HepG2 (cell line): Measurements from ENCODE around the gene ATP2B2. TPM values are rescaled to one million over a fixed set of nuclear protein-coding genes. Genes with fewer than 3 reads are reported as not detected.

Experiments
- ATAC-seq: fragments of 200-7000 bp; cut with Tn5 transposase; 3 replicates; pipeline ENCODE4 v1.9.1; 2020; ENCODE audit warnings: mild to moderate bottlenecking, moderate library complexity
- BruUV-seq: library from RNA; stranded (reverse); fragments of 400-500 nt; replicated peaks from 2 replicates; lab custom pipeline; 2021; lab: Mats Ljungman, UMichigan
- CTCF ChIA-PET: fragments of 300-600 bp; formaldehyde crosslinking; extraction: SDS; loops from one replicate; lab custom pipeline; 2021; ENCODE audit warnings: low total read pairs, inconsistent platforms, low intra/inter-chr PET ratio; lab: Yijun Ruan, JAX
- POLR2A ChIA-PET: fragments of 350-600 bp; sonication (Branson Sonifier 250); formaldehyde crosslinking; loops from one replicate; lab custom pipeline; 2020; ENCODE audit warnings: antibody characterized with exemption, inconsistent platforms; lab: Yijun Ruan, JAX
- DNase-seq: peaks from one replicate; pipeline ENCODE4 v3.0.0-alpha.2; 2015; ENCODE audit warnings: low spot score
- FAIRE-seq: peaks from 3 replicates; lab custom pipeline; 2011; peaks lifted over from hg19 to GRCh38; lab: Jason Lieb, UNC
- H2AFZ ChIP-seq: one replicate; pipeline ENCODE4 v1.6.1; 2011; ENCODE audit warnings: low read length, inconsistent platforms
- H3K27ac ChIP-seq: fragments of 300-600 bp; 3 replicates; pipeline ENCODE4 v1.8.0; 2011; ENCODE audit warnings: mixed run types, mild to moderate bottlenecking, mixed read lengths, low read length, inconsistent platforms; ENCODE audit not compliant: insufficient read depth; ENCODE audit errors: extremely low read length
- H3K27me3 ChIP-seq, 2 experiments: fragments of 200-600 bp in 1 of 2; 2 replicates in 1 of 2; 3 replicates in 1 of 2; pipeline versions ENCODE4 v1.6.0 to v1.8.0; 2011; ENCODE audit warnings: low read length in 2 of 2, mild to moderate bottlenecking in 2 of 2, moderate library complexity in 2 of 2, inconsistent platforms in 1 of 2; ENCODE audit not compliant: insufficient read depth in 2 of 2, control insufficient read depth in 1 of 2
- H3K36me3 ChIP-seq, 2 experiments: fragments of 200-600 bp in 1 of 2; replicated peaks in 1 of 2; 2 replicates in 1 of 2; 3 replicates in 1 of 2; pipeline versions ENCODE4 v1.5.1 to v1.8.0; 2011; ENCODE audit warnings: low read length in 2 of 2, inconsistent platforms in 1 of 2; ENCODE audit not compliant: insufficient read depth in 2 of 2, control insufficient read depth in 1 of 2
- H3K4me1 ChIP-seq: 2 replicates; pipeline ENCODE4 v1.5.1; 2012; ENCODE audit warnings: low read length, inconsistent platforms; ENCODE audit not compliant: insufficient read depth
- H3K4me2 ChIP-seq: 2 replicates; pipeline ENCODE4 v1.6.0; 2011; ENCODE audit warnings: low read depth, low read length, inconsistent platforms
- H3K4me3 ChIP-seq, 3 experiments: fragments of 200-600 bp in 1 of 3; sonication (generic), shearing (Covaris generic) in 1 of 3; replicated peaks in 1 of 3; 2 replicates each; pipeline ENCODE4 v1.5.1; 2011 to 2016; ENCODE audit warnings: low read length in 3 of 3, inconsistent platforms in 2 of 3, low read depth in 2 of 3, mild to moderate bottlenecking in 2 of 3, control low read depth in 1 of 3, mixed read lengths in 1 of 3; ENCODE audit not compliant: insufficient read depth in 1 of 3
- H3K79me2 ChIP-seq: one replicate; pipeline ENCODE4 v1.6.1; 2011; ENCODE audit warnings: low read length, inconsistent platforms; ENCODE audit not compliant: insufficient read depth
- H3K9ac ChIP-seq: 2 replicates; pipeline ENCODE4 v1.6.0; 2011; ENCODE audit warnings: mild to moderate bottlenecking, low read depth, low read length, inconsistent platforms; ENCODE audit not compliant: insufficient read depth
- H3K9me3 ChIP-seq: 2 replicates; pipeline ENCODE4 v1.5.1; 2012; ENCODE audit warnings: mild to moderate bottlenecking, low read length
- H4K20me1 ChIP-seq: 2 replicates; pipeline ENCODE4 v1.6.0; 2011; ENCODE audit warnings: inconsistent platforms, mild to moderate bottlenecking, low read length, moderate library complexity; ENCODE audit not compliant: insufficient read depth
- HDAC6 ChIP-seq: fragments of 200-600 bp; sonication (generic); IDR thresholded peaks from 2 replicates; pipeline ENCODE4 v1.7.0; 2017; ENCODE audit warnings: mild to moderate bottlenecking, antibody characterized with exemption, low read length, low read depth
- HNF4G ChIP-seq, 2 experiments: sonication (generic) in 1 of 2; formaldehyde crosslinking in 1 of 2; IDR thresholded peaks; 2 replicates each; pipeline versions ENCODE4 v1.4.0 to v1.6.1; 2011 to 2020; ENCODE audit warnings: borderline replicate concordance in 2 of 2, low read depth in 2 of 2, mild to moderate bottlenecking in 2 of 2, low read length in 1 of 2, missing genetic modification reagents in 1 of 2, moderate library complexity in 1 of 2
- MAX ChIP-seq: IDR thresholded peaks from 2 replicates; pipeline ENCODE4 v1.6.1; 2012; ENCODE audit warnings: inconsistent platforms
- MBD4 ChIP-seq: IDR thresholded peaks from 2 replicates; pipeline ENCODE4 v1.6.1; 2012; ENCODE audit warnings: low read length, inconsistent platforms, borderline replicate concordance
- MYC ChIP-seq: sonication (generic); formaldehyde crosslinking; IDR thresholded peaks from 2 replicates; pipeline ENCODE4 v1.9.0; 2021; ENCODE audit warnings: missing genetic modification reagents, borderline replicate concordance
- PLSCR1 ChIP-seq: sonication (generic); formaldehyde crosslinking; IDR thresholded peaks from 2 replicates; pipeline ENCODE4 v1.5.0; 2020; ENCODE audit warnings: missing genetic modification reagents, mild to moderate bottlenecking, borderline replicate concordance
- POGK ChIP-seq: sonication (generic); formaldehyde crosslinking; conservative IDR thresholded peaks from 2 replicates; pipeline ENCODE4 v1.8.0; 2022; ENCODE audit warnings: mild to moderate bottlenecking, moderate library complexity, missing genetic modification reagents
- POLR2A ChIP-seq, 2 experiments: IDR thresholded peaks; 2 replicates each; pipeline ENCODE4 v1.6.1; 2011; ENCODE audit warnings: low read depth in 2 of 2, low read length in 2 of 2, mild to moderate bottlenecking in 1 of 2, moderate library complexity in 1 of 2; ENCODE audit not compliant: insufficient read depth in 1 of 2
- ZFP91 ChIP-seq: sonication (generic); formaldehyde crosslinking; IDR thresholded peaks from 2 replicates; pipeline ENCODE4 v1.9.0; 2022; ENCODE audit warnings: missing genetic modification reagents, mild to moderate bottlenecking, borderline replicate concordance
- ZFY ChIP-seq: sonication (generic); formaldehyde crosslinking; IDR thresholded peaks from 2 replicates; pipeline ENCODE4 v1.4.0; 2020; ENCODE audit warnings: missing genetic modification reagents
- ZNF230 ChIP-seq: sonication (generic); formaldehyde crosslinking; IDR thresholded peaks from 2 replicates; pipeline ENCODE4 v1.4.0; 2020; ENCODE audit warnings: mild to moderate bottlenecking, missing genetic modification reagents
- ZNF260 ChIP-seq: sonication (generic); formaldehyde crosslinking; IDR thresholded peaks from 2 replicates; pipeline ENCODE4 v1.4.0; 2020; ENCODE audit warnings: missing genetic modification reagents, low read depth, mild to moderate bottlenecking, borderline replicate concordance
- ZNF264 ChIP-seq: sonication (generic); formaldehyde crosslinking; IDR thresholded peaks from 2 replicates; pipeline ENCODE4 v1.4.0; 2020; ENCODE audit warnings: missing genetic modification reagents
- ZNF337 ChIP-seq: sonication (generic); formaldehyde crosslinking; IDR thresholded peaks from 2 replicates; pipeline ENCODE4 v1.5.1; 2020; ENCODE audit warnings: missing genetic modification reagents, low read depth, mild to moderate bottlenecking, borderline replicate concordance
- ZNF432 ChIP-seq: sonication (generic); formaldehyde crosslinking; IDR thresholded peaks from 2 replicates; pipeline ENCODE4 v1.5.0; 2020; ENCODE audit warnings: missing genetic modification reagents, mild to moderate bottlenecking, borderline replicate concordance
- ZNF552 ChIP-seq: sonication (generic); formaldehyde crosslinking; IDR thresholded peaks from 2 replicates; pipeline ENCODE4 v1.9.0; 2022; ENCODE audit warnings: missing genetic modification reagents, mild to moderate bottlenecking, borderline replicate concordance
- ZNF607 ChIP-seq: sonication (generic); formaldehyde crosslinking; IDR thresholded peaks from 2 replicates; pipeline ENCODE4 v1.5.1; 2020; ENCODE audit warnings: missing genetic modification reagents, mild to moderate bottlenecking, borderline replicate concordance
- ZNF615 ChIP-seq: sonication (generic); formaldehyde crosslinking; IDR thresholded peaks from 2 replicates; pipeline ENCODE4 v1.5.0; 2020; ENCODE audit warnings: mild to moderate bottlenecking, missing genetic modification reagents, borderline replicate concordance
- ZSCAN22 ChIP-seq: sonication (generic); formaldehyde crosslinking; IDR thresholded peaks from 2 replicates; pipeline ENCODE4 v1.4.0; 2020; ENCODE audit warnings: mild to moderate bottlenecking, missing genetic modification reagents
- WGBS: methylation state at CpG from one replicate; pipeline ENCODE4 v1.1.6; 2017; ENCODE audit warnings: low lambda C conversion rate; 5-methylcytosine and 5-hydroxymethylcytosine counted together
- in situ Hi-C: cut with HindIII; loops from 2 replicates; pipeline ENCODE4 v1.10.0; 2017; ENCODE audit warnings: low pct_unique_long_range_greater_than_20kb; ENCODE audit not compliant: extremely low pct_ligation_motif_present
- intact Hi-C: fragments of 100-400 bp; cut with micrococcal nuclease; formaldehyde crosslinking; loops from one replicate; pipeline ENCODE4 v1.10.0; 2022; ENCODE audit not compliant: unreplicated experiment
- polyA plus RNA-seq, 8 experiments: library from polyadenylated mRNA; depleted of rRNA in 3 of 8; stranded (reverse) in 7 of 8; unstranded in 1 of 8; fragments of >200 nt; fragmentation: Illumina TruSeq in 4 of 8; extraction: Trizol in 4 of 8; gene quantifications; 2 replicates each; pipeline versions ENCODE4 v1.2.1 to v1.2.3, GENCODE V29; 2011 to 2016; ENCODE audit warnings: low read depth in 4 of 8, missing spikeins in 1 of 8, mixed read lengths in 1 of 8; ENCODE audit not compliant: insufficient read depth in 1 of 8
- total RNA-seq, 5 experiments: library from RNA; depleted of rRNA; stranded (reverse); fragments of >200 nt; fragmentation: Illumina TruSeq; extraction: Trizol; gene quantifications; 2 replicates each; pipeline ENCODE4 v1.2.3, GENCODE V29; 2016; ENCODE audit warnings: low read depth in 1 of 5

The ATP2B2 gene
- total and polyA plus RNA-seq, 2 of the 13 experiments (the other 11 are each of a cell fraction or from before 2014, with no cell fraction given): 1.5 to 2.3 TPM

- Histone ChIP-seq H3K36me3 (no peaks in the 10 kb centered on the region), H3K4me1 (no peaks in the 10 kb centered on the region), H3K9me3 (no peaks in the 10 kb centered on the region), H3K9ac (no peak overlapping the region), H3K27ac (no peak overlapping the region), H4K20me1 (peaks cover 5% of the 10 kb centered on the region; the same call in 1 of the 2 replicates), H3K4me2 (no peak overlapping the region), H3K4me3 (no peak overlapping the region), H3K79me2 (no peaks in the 10 kb centered on the region), H3K27me3 (no peaks in the 10 kb centered on the region), H2AFZ (no peak overlapping the region)
- WGBS: 48% methylated on average over 5 of the region's 5 CpGs
- ChIA-PET POLR2A (no interaction called here), CTCF (no interaction called here)
- BruUV-seq: no TSS peak
- FAIRE-seq (no peak), DNase-seq (peak; percentile 73), ATAC-seq (peak; percentile 83)
- in situ Hi-C loops (no loop called here), intact Hi-C loops (no loop called here)
- no peak for TF ChIP-seq ZSCAN22 (CRISPR knock-in tag)
- TF ChIP-seq POGK (CRISPR knock-in tag): peak; percentile 86; the same call in 1 of the 2 replicates
- peak; percentile 64; the same call in 1 of the 2 replicates for TF ChIP-seq ZNF432 (CRISPR knock-in tag)
- peak; percentile 95; the same call in 1 of the 2 replicates for TF ChIP-seq ZNF552
- TF ChIP-seq MBD4: no peak
- TF ChIP-seq MYC (CRISPR knock-in tag): peak; percentile 67
- TF ChIP-seq ZNF260: no peak
- TF ChIP-seq HDAC6: no peak
- peak; percentile 58 for TF ChIP-seq ZFY (CRISPR knock-in tag)
- TF ChIP-seq ZNF264 (CRISPR knock-in tag): peak; percentile 96
- TF ChIP-seq PLSCR1: peak; percentile 97; the same call in 1 of the 2 replicates
- peak; percentile 93 for TF ChIP-seq MAX
- no peak for TF ChIP-seq POLR2A (IDR thresholded peaks at IDR 0.05; ENCODE audit: insufficient read depth in 1 of 2, low read depth in 2 of 2, low read length in 2 of 2)
- TF ChIP-seq ZNF615 (CRISPR knock-in tag): peak; percentile 73; the same call in 1 of the 2 replicates
- TF ChIP-seq ZFP91 (CRISPR knock-in tag): peak; percentile 55; the same call in 1 of the 2 replicates
- TF ChIP-seq ZNF607 (CRISPR knock-in tag): peak; percentile 100
- TF ChIP-seq HNF4G (IDR thresholded peaks at IDR 0.05; ENCODE audit: borderline replicate concordance, low read depth, low read length): no peak
- 0 out of 2 replicates have a peak, but pooled peaks have one; percentile 38 for TF ChIP-seq HNF4G (CRISPR knock-in tag; IDR thresholded peaks at IDR 0.05; ENCODE audit: borderline replicate concordance, low read depth)
- peak; percentile 80; the same call in 1 of the 2 replicates for TF ChIP-seq ZNF230 (CRISPR knock-in tag)
- TF ChIP-seq ZNF337: peak; percentile 61; the same call in 1 of the 2 replicates
These were observed 45.2 kb downstream of the ATP2B2 start for GRCh38 chr3:10459954-10460754.
